Ovary (tissue), 9 donors: ENCODE measurements around the gene ZCRB1. TPM values are rescaled to one million over a fixed set of nuclear protein-coding genes. Genes with fewer than 3 reads are reported as not detected.

Experiments
- DNase-seq, 5 donors: peaks; one replicate each; pipeline ENCODE4 v3.0.0-alpha.2; 2019 to 2020
- H3K27ac ChIP-seq, 2 donors: fragments of 200-600 bp; one replicate each; pipeline versions ENCODE4 v1.5.1 to v1.8.0; 2019 to 2022
- H3K27me3 ChIP-seq: fragments of 200-600 bp; one replicate; pipeline ENCODE4 v1.8.0; 2022
- H3K36me3 ChIP-seq: fragments of 200-600 bp; sonication (generic); one replicate; pipeline ENCODE4 v1.5.1; 2019
- H3K4me1 ChIP-seq: one replicate; pipeline ENCODE4 v1.8.1; 2013; ENCODE audit warnings: mild to moderate bottlenecking, moderate library complexity; ENCODE audit not compliant: insufficient read depth
- H3K4me3 ChIP-seq: fragments of 200-600 bp; sonication (generic); one replicate; pipeline ENCODE4 v1.5.1; 2017
- H3K9me3 ChIP-seq, 2 donors: fragments of 200-600 bp in 1 of 2; sonication (generic) in 1 of 2; one replicate each; pipeline versions ENCODE4 v1.5.1 to v1.8.1; 2013 to 2019; ENCODE audit warnings: mild to moderate bottlenecking in 1 of 2, moderate library complexity in 1 of 2
- EP300 ChIP-seq: sonication (generic); formaldehyde crosslinking; IDR thresholded peaks from one replicate; pipeline ENCODE4 v1.6.1; 2017; ENCODE audit warnings: antibody characterized with exemption
- POLR2A ChIP-seq: fragments of 450-650 bp; IDR thresholded peaks from one replicate; pipeline ENCODE4 v1.6.1; 2017; ENCODE audit warnings: antibody characterized with exemption, mild to moderate bottlenecking, moderate library complexity
- WGBS, 3 donors: extraction: QIAGEN DNeasy Blood & Tissue Kit in 1 of 3; methylation state at CpG; one replicate each; pipeline versions ENCODE4 v1.1.5 to v1.1.7; 2013 to 2017; 5-methylcytosine and 5-hydroxymethylcytosine counted together
- intact Hi-C, 4 donors: fragments of 100-400 bp; cut with DNase I; formaldehyde crosslinking; loops; one replicate each; pipeline versions ENCODE4 v1.11.0 to v1.15.1; 2022 to 2023
- polyA plus RNA-seq, 2 donors: library from polyadenylated mRNA; stranded (reverse); fragments of 200-250 nt in 1 of 2; fragments of 350-450 nt in 1 of 2; fragmentation: Illumina TruSeq in 1 of 2; extraction: RNeasy Lipid Tissue Mini Kit (QIAGEN cat#74804) in 1 of 2; gene quantifications; one replicate each; pipeline ENCODE4 v1.2.3, GENCODE V29; 2013 to 2014
- total RNA-seq, 7 donors: library from RNA; depleted of rRNA in 2 of 7; stranded (reverse); fragments of >200 nt in 2 of 7; fragmentation: NEBNext Ultra II Directional in 3 of 7; extraction: Animal tissue kit (Norgen Biotek cat#: 25700) in 3 of 7; gene quantifications; one replicate each; pipeline versions ENCODE4 v1.1.0 to v1.2.4, GENCODE V29; 2016 to 2023
- TF ChIP-seq, protein P1 (sequence below), 3 donors: fragments of 450-650 bp in 2 of 3; fragments of 200-600 bp in 1 of 3; IDR thresholded peaks; one replicate each; pipeline versions ENCODE4 v1.5.1 to v1.8.0; 2016 to 2022; ENCODE audit warnings: antibody characterized with exemption in 3 of 3, mild to moderate bottlenecking in 1 of 3
- donor health status: DM: no; HTN: no; CAD: no; lungs with moderate emphysema.
- donor health status: DM: no; HTN: no; CAD: no.
- donor health status: Bipolar disorder and iron deficiency.
- donor health status: DM: yes; HTN: yes; CAD: no.
- donor health status: DM: no; HTN: no; CAD: no.
- donor health status: DM: yes; HTN: yes; CAD: no.

The ZCRB1 gene
- total and polyA plus RNA-seq, 9 donors = 26.5 to 61.6 (median 41.5) TPM

GRCh38 chr12:42325326-42325652, 605 bp downstream of the ZCRB1 start:
- intact Hi-C loops = loop anchor here in 2 of 4 donors (10.0 kb wide), 1 partner anchor 90 kb away; the partner anchor contains the start of gene YAF2 (in 2 of the 2)
- no peaks in the 10 kb centered on the region for H3K9me3 ChIP-seq
- WGBS, 3 donors = 26 to 31% (median 29%) methylated on average over 7 of the region's 7 CpGs
- H3K27me3 ChIP-seq = no peaks in the 10 kb centered on the region
- peak overlapping the region in 1 of 2 donors; percentile 86 for H3K27ac ChIP-seq
- TF ChIP-seq POLR2A = no peak
- no peak for TF ChIP-seq EP300
- TF ChIP-seq, protein P1, sequence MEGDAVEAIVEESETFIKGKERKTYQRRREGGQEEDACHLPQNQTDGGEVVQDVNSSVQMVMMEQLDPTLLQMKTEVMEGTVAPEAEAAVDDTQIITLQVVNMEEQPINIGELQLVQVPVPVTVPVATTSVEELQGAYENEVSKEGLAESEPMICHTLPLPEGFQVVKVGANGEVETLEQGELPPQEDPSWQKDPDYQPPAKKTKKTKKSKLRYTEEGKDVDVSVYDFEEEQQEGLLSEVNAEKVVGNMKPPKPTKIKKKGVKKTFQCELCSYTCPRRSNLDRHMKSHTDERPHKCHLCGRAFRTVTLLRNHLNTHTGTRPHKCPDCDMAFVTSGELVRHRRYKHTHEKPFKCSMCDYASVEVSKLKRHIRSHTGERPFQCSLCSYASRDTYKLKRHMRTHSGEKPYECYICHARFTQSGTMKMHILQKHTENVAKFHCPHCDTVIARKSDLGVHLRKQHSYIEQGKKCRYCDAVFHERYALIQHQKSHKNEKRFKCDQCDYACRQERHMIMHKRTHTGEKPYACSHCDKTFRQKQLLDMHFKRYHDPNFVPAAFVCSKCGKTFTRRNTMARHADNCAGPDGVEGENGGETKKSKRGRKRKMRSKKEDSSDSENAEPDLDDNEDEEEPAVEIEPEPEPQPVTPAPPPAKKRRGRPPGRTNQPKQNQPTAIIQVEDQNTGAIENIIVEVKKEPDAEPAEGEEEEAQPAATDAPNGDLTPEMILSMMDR (IDR thresholded peaks at IDR 0.05) = no peak
- H3K4me3 ChIP-seq = peak overlapping the region; percentile 59
- peaks cover 7% of the 10 kb centered on the region for H3K4me1 ChIP-seq
- DNase-seq = no peak
- H3K36me3 ChIP-seq = no peaks in the 10 kb centered on the region

GRCh38 chr12:42323856-42324255, 2.0 kb downstream of the ZCRB1 start:
- intact Hi-C loops = loop anchor here in 2 of 4 donors (10.0 kb wide), 1 partner anchor 89 kb away; the partner anchor contains the start of gene YAF2 (in 2 of the 2)
- H3K4me3 ChIP-seq = no peak overlapping the region
- H3K27ac ChIP-seq = no peak overlapping the region
- H3K36me3 ChIP-seq = no peaks in the 10 kb centered on the region
- no peaks in the 10 kb centered on the region for H3K9me3 ChIP-seq
- no peak for TF ChIP-seq EP300
- TF ChIP-seq POLR2A = no peak
- TF ChIP-seq, protein P1 (IDR thresholded peaks at IDR 0.05) = no peak
- 75 to 92% (median 85%) methylated on average over 6 of the region's 6 CpGs for WGBS, 3 donors
- no peaks in the 10 kb centered on the region for H3K27me3 ChIP-seq
- no peak for DNase-seq
- peaks cover 7% of the 10 kb centered on the region for H3K4me1 ChIP-seq

DNA sequence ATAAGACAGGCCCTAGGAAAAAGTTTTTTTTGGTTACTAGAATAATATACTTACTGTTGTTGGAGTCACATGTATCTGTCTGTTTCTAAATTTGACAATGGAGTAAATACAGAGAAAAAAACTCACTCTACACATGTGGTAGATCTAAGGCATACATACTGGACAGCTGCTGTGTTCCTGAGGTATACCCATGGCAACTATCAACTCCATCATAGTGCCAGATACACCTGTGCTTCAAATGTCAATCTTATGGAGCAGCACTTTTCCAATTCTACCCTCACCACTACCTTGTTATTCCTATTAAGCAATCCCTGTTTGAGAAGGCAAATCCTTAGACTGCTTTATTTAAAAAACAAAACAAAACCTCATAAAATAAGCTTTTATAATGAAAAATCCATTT, 3.3 kb downstream of the ZCRB1 start:
- Histone ChIP-seq H3K36me3 (no peaks in the 10 kb centered on the region), H3K27ac (no peak overlapping the region), H3K9me3 (no peaks in the 10 kb centered on the region), H3K4me3 (no peak overlapping the region), H3K27me3 (no peaks in the 10 kb centered on the region), H3K4me1 (peaks cover 6% of the 10 kb centered on the region)
- no peak for DNase-seq
- TF ChIP-seq, protein P1 (IDR thresholded peaks at IDR 0.05) = no peak
- TF ChIP-seq POLR2A = no peak
- no peak for TF ChIP-seq EP300
- intact Hi-C loops = loop anchor here in 2 of 4 donors (10.0 kb wide), 1 partner anchor 88 kb away; the partner anchor contains the start of gene YAF2 (in 2 of the 2)

GRCh38 chr12:42320796-42321195, 5.1 kb downstream of the ZCRB1 start:
- Histone ChIP-seq H3K9me3 (no peaks in the 10 kb centered on the region), H3K27me3 (no peaks in the 10 kb centered on the region), H3K27ac (no peak overlapping the region), H3K4me1 (no peaks in the 10 kb centered on the region), H3K4me3 (no peak overlapping the region), H3K36me3 (no peaks in the 10 kb centered on the region)
- TF ChIP-seq, protein P1 (IDR thresholded peaks at IDR 0.05) = no peak
- TF ChIP-seq POLR2A (no peak), EP300 (no peak)
- intact Hi-C loops = loop anchor here in 2 of 4 donors (10.0 kb wide), 1 partner anchor 86 kb away; the partner anchor contains the start of gene YAF2 (in 2 of the 2)
- no peak for DNase-seq
